ENCODE results near the gene TMEM219.
A peak's percentile ranks its signal among the peaks of the same experiment; 100 is the strongest.
"Not testable (repeated sequence)": the region's sequence is repeated elsewhere in the genome, so short reads cannot be mapped to it uniquely, and the experiment has no call there.

The TMEM219 gene

GRCh38 chr16:30016555-30017276, 54.8 kb downstream of the TMEM219 start:
- no peak for DNase-seq

- DNase-seq: no peak
Observed at GRCh38 chr16:30017277-30017656, 55.4 kb downstream of the TMEM219 start.

GRCh38 chr16:30017937-30018336, 56.1 kb downstream of the TMEM219 start:
- not testable (repeated sequence) for DNase-seq

GRCh38 chr16:30018731-30019158, 56.9 kb downstream of the TMEM219 start:
- peak in 1 of 2 experiments; percentile 37 for DNase-seq
